T-helper 2 cell treated with Interferon-gamma antibody and Interleukin-4, amounts not matched to agents 5 μg/mL and 100 μg/mL, for 36 hours (primary cell): ENCODE data around the gene ACTL7B.
"Not testable (repeated sequence)": the region's sequence is repeated elsewhere in the genome, so short reads cannot be mapped to it uniquely, and the experiment has no call there.

Source experiments
- DNase-seq: peaks from one replicate; pipeline ENCODE4 v3.0.0; 2021; ENCODE audit warnings: low spot score
- H3K27ac Mint-ChIP-seq: one replicate; pipeline ENCODE4 v1.8.0; 2021; ENCODE audit warnings: mild to moderate bottlenecking, mixed read lengths
- H3K27me3 Mint-ChIP-seq: one replicate; pipeline ENCODE4 v1.8.0; 2021; ENCODE audit warnings: low read depth, mixed read lengths
- H3K36me3 Mint-ChIP-seq: one replicate; pipeline ENCODE4 v1.8.0; 2021; ENCODE audit warnings: low read depth, mixed read lengths
- H3K4me1 Mint-ChIP-seq: one replicate; pipeline ENCODE4 v1.8.0; 2021; ENCODE audit warnings: low read depth, mixed read lengths
- H3K4me3 Mint-ChIP-seq: one replicate; pipeline ENCODE4 v1.8.0; 2022; ENCODE audit warnings: mild to moderate bottlenecking, moderate library complexity, mixed read lengths
- H3K9me3 Mint-ChIP-seq: one replicate; pipeline ENCODE4 v1.8.0; 2021; ENCODE audit warnings: mixed read lengths

The ACTL7B gene, protein sequence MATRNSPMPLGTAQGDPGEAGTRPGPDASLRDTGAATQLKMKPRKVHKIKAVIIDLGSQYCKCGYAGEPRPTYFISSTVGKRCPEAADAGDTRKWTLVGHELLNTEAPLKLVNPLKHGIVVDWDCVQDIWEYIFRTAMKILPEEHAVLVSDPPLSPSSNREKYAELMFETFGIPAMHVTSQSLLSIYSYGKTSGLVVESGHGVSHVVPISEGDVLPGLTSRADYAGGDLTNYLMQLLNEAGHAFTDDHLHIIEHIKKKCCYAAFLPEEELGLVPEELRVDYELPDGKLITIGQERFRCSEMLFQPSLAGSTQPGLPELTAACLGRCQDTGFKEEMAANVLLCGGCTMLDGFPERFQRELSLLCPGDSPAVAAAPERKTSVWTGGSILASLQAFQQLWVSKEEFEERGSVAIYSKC

DNA sequence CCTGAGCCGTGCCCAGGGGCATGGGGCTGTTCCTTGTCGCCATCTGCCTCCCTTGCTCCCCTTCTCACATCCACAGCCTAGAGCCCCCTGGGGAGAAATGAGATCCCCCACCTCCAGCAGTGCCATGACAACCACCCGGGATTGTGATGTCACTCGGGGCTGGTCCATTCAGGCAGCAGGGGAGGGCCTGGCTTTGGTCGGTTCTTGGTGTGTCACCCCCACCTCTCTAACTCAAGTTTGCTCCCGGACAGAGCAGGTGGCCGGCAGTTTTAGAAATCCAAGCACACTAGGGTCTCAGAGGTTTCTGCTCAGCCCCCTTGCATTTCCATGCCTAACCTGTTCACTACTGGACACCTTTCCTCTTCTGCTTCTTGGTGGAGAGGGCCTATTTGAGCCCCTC, at the start of gene ACTL7B:
Gene ACTL7B, minus strand, starts transcription at position 99 of the 400 bp plus-strand sequence. Its CDS starts 56 bp downstream, at position 43.
- Mint-ChIP-seq H3K4me1 (no peaks in the 10 kb centered on the region), H3K27me3 (peaks cover 2% of the 10 kb centered on the region), H3K9me3 (no peaks in the 10 kb centered on the region), H3K27ac (no peak within 1 kb of the TSS), H3K4me3 (no peak within 1 kb of the TSS), H3K36me3 (no peaks in the 10 kb centered on the region)
- no peak for DNase-seq

DNA sequence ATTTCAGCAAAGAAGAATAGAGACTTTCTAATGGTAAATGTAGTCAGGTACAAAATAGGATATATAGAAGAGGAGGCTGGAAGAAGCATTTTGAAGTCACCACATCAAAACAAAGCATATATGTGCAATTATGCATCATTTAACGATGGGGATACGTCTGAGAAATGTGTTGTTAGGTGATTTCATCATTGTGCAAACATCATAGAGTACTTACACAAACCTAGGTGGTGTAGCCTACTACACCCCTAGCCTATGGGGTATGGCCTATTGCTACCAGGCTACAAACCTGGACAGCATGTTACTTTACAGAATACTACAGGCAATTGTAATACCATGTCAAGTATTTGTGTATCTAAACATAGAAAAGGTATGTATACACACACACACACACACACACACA, 49.7 kb upstream of the ACTL7B start:
- DNase-seq: no peak
- Mint-ChIP-seq H3K27me3 (no peaks in the 10 kb centered on the region), H3K9me3 (no peaks in the 10 kb centered on the region), H3K4me3 (no peak overlapping the region), H3K27ac (no peak overlapping the region), H3K4me1 (peaks cover 4% of the 10 kb centered on the region), H3K36me3 (peaks cover 38% of the 10 kb centered on the region)

DNA sequence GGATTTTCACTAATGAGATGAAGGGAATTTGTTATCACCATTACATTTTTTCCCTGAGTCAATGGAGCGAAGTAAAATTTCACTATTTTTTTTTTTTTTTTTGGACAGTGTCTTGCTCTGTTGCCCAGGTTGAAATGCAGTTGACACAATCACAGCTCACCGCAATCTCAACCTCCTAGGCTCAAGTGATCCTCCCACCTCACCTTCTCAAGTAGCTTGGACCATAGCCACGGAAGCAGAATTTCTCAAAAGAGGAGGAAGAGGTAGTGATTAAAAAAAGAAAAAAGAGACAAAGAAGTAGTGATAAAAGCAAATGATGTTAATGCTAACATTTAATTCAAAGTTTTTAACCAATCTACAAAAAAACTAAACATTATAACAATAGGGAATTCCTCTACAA, 48.4 kb upstream of the ACTL7B start:
- Mint-ChIP-seq H3K4me3 (no peak overlapping the region), H3K4me1 (peaks cover 4% of the 10 kb centered on the region), H3K9me3 (no peaks in the 10 kb centered on the region), H3K27me3 (no peaks in the 10 kb centered on the region), H3K27ac (no peak overlapping the region), H3K36me3 (peaks cover 42% of the 10 kb centered on the region)
- no peak for DNase-seq

DNA sequence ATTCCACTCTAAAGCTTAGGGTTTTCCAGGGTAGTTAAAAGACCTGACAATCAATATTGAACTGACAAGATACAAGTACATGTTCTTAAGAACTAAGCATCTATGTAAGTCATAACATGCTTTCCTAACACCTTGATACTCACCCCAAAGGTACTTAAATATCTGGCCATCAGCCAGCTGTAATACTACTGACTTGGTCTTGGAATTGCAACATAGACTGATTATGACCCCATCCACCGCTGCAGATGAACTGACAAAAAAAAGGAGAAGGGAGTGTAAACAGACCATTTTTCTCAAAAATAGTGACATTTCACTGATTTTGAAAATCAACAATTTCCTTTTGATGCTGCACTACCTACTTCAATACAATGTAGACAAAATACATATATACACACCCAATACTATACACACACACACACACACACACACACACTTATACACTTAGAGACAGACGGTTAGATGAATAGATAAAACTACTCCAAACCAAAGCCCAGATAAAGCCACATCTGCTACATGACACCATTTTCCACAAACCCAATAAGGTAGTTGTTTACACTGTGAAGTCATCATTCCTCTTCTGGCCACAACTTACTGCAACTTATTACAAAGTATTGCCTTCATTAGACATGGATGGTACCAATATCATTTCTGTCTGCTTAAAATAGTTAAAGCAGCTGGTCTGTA, 47.8 kb upstream of the ACTL7B start:
- peaks cover 42% of the 10 kb centered on the region for H3K36me3 Mint-ChIP-seq
- no peak for DNase-seq

DNA sequence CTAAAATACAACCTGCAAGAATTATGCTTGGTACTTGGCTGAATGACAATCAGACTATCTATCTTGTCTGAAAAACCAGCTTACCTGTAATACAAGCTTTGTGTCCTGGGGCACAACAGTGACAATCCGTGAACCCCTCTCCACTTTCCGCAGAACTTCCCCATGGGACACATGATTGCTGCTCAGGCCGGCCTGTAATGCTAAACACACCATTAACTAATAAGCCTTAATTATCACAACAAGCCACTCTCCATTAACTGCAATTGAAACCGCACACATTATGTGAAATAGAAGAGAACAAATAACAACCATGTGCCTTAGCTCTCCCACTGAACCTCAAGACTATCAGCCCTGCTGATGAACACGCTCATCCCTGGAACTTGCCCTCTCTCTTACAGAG, 44.4 kb upstream of the ACTL7B start:
- Mint-ChIP-seq H3K27ac (no peak overlapping the region), H3K9me3 (no peaks in the 10 kb centered on the region), H3K27me3 (no peaks in the 10 kb centered on the region), H3K36me3 (peaks cover 44% of the 10 kb centered on the region), H3K4me3 (no peak overlapping the region), H3K4me1 (peaks cover 4% of the 10 kb centered on the region)
- no peak for DNase-seq

More for the DNA sequence above, 47.8 kb upstream of the ACTL7B start:
- Mint-ChIP-seq H3K4me3 (no peak overlapping the region), H3K27ac (no peak overlapping the region), H3K4me1 (peaks cover 4% of the 10 kb centered on the region), H3K27me3 (no peaks in the 10 kb centered on the region), H3K9me3 (no peaks in the 10 kb centered on the region)

DNA sequence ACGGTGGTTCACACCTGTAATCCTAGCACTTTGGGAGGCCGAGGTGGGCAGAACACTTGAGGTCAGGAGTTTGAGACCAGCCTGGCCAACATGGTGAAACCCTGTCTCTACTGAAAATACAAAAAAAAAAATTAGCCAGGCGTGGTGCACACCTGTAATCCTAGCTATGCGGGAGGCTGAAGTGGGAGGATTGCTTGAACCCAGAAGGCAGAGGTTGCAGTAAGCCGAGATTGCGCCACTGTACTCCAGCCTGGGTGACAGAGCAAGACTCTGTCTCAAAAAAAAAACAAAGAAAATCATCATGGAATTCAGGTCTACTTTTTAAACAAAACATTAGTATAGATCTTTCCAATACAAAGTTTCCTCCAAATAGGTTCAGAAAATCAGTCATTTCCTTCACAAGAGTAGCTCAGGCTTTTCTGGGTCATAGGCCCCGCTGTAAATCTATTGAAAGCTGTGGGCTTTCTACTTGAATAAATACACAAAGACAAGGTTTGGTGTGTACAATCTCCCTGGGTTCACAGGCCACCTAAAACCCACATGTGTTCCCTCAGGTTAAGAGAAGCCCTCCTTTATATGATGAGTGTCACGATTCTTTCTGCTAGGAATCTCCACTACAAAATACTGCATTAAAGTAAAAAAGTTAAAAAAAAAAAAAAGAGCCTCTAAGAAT, 43.4 kb upstream of the ACTL7B start:
- H3K27me3 Mint-ChIP-seq, H3K4me3 Mint-ChIP-seq, H3K27ac Mint-ChIP-seq, H3K4me1 Mint-ChIP-seq, H3K9me3 Mint-ChIP-seq, DNase-seq: not testable (repeated sequence)
- peaks cover 44% of the 10 kb centered on the region for H3K36me3 Mint-ChIP-seq

DNA sequence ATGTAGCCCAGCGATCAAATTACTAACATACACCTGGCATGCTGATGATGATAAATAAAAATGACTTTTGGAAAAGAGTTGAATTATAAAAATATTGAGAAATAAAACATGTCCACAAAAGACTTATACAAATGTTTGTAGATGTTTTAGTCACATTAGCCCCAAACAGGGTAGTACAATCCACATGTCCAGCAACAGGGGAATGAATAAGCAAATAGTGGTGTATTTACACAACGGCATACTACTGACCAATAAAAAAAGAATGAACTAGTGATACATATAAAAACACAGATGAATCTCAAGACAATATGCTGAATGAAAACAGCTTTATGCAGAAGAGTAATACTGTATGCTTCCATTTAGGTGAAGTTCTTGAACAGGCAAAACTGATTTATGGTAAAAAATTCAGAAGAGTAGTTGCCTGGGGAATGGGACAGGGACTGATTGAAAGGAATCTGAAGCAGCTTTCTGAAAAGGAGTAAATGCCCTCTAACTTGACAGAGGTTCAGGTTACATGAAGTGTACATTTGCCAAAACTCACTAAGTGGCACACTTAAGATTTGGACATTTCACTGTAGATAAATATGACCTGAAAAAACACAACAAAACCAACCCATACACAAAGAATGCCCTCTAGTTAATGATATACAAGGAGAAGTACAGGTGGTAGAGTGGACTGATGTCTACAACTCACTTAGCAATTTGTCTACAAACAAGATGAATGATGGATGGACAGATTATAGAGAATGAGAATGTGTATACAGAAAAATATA, 41.7 kb upstream of the ACTL7B start:
- peaks cover 40% of the 10 kb centered on the region for H3K36me3 Mint-ChIP-seq
- no peak overlapping the region for H3K27ac Mint-ChIP-seq
- DNase-seq: no peak
- no peaks in the 10 kb centered on the region for H3K27me3 Mint-ChIP-seq
- H3K4me1 Mint-ChIP-seq: no peaks in the 10 kb centered on the region
- no peak overlapping the region for H3K4me3 Mint-ChIP-seq
- H3K9me3 Mint-ChIP-seq: no peaks in the 10 kb centered on the region

DNA sequence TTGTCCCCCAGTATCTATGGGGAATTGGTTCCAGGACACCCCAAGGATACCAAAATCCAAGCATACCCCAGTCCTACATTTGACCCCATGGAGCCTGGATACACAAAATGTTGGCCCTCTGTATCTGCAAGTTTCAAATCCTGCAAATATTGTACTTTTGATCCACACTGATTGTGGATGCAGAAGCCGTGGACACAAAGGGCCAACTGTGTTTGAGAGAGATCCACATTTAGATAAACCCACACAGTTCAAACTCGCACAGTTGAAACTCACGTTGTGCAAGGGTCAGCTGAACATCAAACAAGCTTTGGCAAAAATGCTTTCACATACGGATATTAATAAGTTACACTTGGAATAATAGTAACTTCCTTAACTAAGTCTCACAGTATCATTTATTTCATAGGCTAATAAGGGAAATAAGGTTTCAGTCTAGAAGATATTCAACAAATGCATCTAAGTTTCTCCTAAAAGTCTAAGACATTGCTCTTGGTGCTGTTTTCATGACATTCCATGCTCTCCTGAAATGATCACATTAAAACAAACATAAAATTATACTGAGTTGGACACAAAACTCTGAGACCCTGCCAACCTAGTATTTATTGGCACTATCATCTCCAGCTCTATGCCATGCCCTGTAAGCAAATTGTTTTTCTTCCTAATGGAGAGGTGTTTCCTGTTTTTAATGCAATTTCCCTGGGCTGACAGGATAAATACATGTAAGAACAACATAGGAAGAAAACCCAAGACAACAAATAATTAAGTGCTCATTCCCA, 38.6 kb upstream of the ACTL7B start:
- DNase-seq: no peak
- Mint-ChIP-seq H3K4me3 (no peak overlapping the region), H3K27me3 (no peaks in the 10 kb centered on the region), H3K27ac (no peak overlapping the region), H3K4me1 (no peaks in the 10 kb centered on the region), H3K9me3 (no peaks in the 10 kb centered on the region), H3K36me3 (peaks cover 29% of the 10 kb centered on the region)

DNA sequence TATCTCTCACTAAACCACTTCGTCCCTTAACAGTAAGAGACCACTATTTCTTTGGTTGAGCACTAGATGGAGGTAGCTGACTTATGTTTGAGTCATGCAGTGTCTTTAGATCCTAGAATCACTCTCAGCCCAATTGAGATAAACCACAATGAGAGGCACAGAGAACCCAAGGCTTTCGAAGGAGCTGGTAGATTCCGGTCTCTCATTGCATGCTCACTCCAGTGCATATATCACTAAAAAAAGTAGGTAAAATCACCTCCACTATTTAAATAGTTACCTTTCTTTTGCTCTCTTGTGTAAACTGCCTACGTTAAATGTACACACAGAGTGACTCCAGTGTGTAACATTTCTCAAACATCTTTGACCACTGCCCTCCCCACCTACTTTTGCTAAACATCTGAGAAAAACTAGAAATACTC, 33.9 kb upstream of the ACTL7B start:
- no peak for DNase-seq
- no peaks in the 10 kb centered on the region for H3K27me3 Mint-ChIP-seq
- no peaks in the 10 kb centered on the region for H3K9me3 Mint-ChIP-seq
- H3K36me3 Mint-ChIP-seq: peaks cover 29% of the 10 kb centered on the region
- H3K4me1 Mint-ChIP-seq: peaks cover 2% of the 10 kb centered on the region
- no peak overlapping the region for H3K27ac Mint-ChIP-seq
- H3K4me3 Mint-ChIP-seq: no peak overlapping the region

DNA sequence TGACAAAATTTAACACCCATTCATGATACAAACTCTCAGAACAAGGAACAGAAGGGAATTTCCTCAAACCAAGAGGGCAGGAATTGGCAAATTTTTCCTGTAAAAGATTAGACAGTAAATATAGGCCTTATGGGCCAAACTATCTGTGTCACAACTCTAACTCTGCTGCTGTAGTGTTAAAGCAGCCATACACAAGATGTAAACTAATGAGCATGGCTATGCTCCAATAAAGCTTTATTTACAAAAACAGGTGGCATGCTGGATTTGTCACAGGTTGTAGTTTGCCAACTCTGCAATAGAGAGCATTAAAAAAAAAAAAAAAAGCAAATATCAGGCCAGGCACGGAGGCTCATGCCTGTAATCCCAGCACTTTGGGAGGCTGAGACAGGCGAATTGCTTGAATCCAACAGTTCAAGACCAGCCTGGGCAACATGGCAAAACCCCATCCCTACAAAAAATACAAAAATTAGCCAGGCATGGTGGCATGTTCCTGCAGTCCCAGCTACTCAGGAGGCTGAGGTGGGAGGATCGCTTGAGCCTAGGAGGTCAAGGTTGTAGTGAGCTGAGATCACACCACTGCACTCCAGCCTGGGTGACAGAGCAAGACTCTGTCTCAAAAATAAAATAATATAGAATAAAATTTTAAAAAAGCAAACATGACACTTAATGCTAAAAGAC, 30.9 kb upstream of the ACTL7B start:
- H3K4me3 Mint-ChIP-seq: not testable (repeated sequence)
- H3K36me3 Mint-ChIP-seq: peaks cover 26% of the 10 kb centered on the region

DNA sequence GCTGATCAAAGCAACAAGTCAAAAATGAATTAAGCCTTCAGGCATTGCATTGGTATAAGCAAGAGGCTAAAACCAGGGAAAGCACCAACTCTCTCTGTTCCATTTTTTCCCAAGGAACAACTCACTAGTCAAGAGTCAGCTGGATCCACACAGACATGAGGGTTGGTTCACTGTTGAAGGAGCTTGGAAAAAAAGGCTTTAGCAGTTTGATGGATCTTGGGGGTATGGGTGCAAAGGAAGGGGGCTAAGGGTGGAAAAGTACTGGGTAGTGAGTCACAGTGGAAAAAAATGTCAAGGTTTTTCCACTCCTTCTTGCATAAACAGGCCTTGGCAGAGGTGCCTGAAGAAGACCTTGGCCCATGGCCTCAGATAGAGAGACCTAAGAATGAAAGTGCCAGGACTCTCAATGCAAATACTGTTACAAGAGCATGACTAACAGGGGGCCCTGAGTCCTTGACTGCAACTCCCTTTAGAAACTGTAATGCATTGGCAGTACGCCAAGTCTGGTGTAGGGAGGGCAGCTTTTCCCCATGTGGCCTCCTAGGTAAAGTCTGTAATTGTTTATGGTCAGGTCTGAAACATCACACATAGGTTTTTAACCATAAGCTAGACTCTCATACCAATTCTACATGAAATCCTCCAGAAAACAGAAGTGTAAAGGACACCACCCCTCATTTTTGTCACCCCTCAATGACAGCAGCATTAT, 30.0 kb upstream of the ACTL7B start:
- H3K27ac Mint-ChIP-seq: no peak overlapping the region
- H3K9me3 Mint-ChIP-seq: no peaks in the 10 kb centered on the region
- H3K27me3 Mint-ChIP-seq: no peaks in the 10 kb centered on the region
- DNase-seq: peak; percentile 54
- H3K36me3 Mint-ChIP-seq: peaks cover 24% of the 10 kb centered on the region
- H3K4me1 Mint-ChIP-seq: peaks cover 2% of the 10 kb centered on the region
- no peak overlapping the region for H3K4me3 Mint-ChIP-seq

More for the DNA sequence above, 30.9 kb upstream of the ACTL7B start:
- H3K27ac Mint-ChIP-seq, H3K4me1 Mint-ChIP-seq, H3K27me3 Mint-ChIP-seq, H3K9me3 Mint-ChIP-seq, DNase-seq: not testable (repeated sequence)

DNA sequence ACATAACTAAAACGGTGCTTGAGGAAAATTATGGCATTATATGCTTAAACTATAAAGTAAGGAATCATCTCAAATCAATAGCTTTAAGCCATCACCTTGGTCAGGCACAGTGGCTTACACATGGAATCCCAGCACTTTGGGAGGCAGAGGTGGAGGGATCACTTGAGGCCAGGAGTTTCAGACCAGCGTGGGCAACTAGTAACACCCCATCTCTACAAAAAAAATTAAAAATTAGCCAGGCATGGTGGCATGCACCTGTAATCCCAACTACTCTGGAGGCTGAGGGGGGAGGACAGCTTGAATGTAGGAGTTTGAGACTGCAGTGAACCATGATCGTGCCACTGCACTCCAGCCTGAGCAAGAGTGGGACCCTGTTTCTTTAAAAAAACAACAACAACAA, 28.9 kb upstream of the ACTL7B start:
- H3K36me3 Mint-ChIP-seq: peaks cover 31% of the 10 kb centered on the region
- H3K4me3 Mint-ChIP-seq: no peak overlapping the region
- no peaks in the 10 kb centered on the region for H3K9me3 Mint-ChIP-seq
- no peak overlapping the region for H3K27ac Mint-ChIP-seq
- no peak for DNase-seq
- H3K4me1 Mint-ChIP-seq: peaks cover 2% of the 10 kb centered on the region
- H3K27me3 Mint-ChIP-seq: no peaks in the 10 kb centered on the region
